Fibroblast of the aortic adventitia (primary cell): ENCODE data around the gene MECR. TPM values are rescaled to one million over a fixed set of nuclear protein-coding genes. Genes with fewer than 3 reads are reported as not detected.

ENCODE experiments used
- DNase-seq: peaks from one replicate; pipeline ENCODE4 v3.0.0-alpha.2; 2010; ENCODE audit warnings: low read depth
- H3K4me3 ChIP-seq: 2 replicates; pipeline ENCODE4 v1.5.1; 2011; ENCODE audit warnings: low read depth, mild to moderate bottlenecking, control low read depth, low read length, moderate library complexity
- CTCF ChIP-seq: IDR thresholded peaks from 2 replicates; pipeline ENCODE4 v1.5.1; 2011; ENCODE audit warnings: mild to moderate bottlenecking, low read length, control low read depth, inconsistent platforms; ENCODE audit not compliant: insufficient read depth
- total RNA-seq: library from RNA; depleted of rRNA; stranded (reverse); fragments of >200 nt; gene quantifications from 2 replicates; pipeline ENCODE4 v1.2.3, GENCODE V29; 2012; ENCODE audit warnings: low replicate concordance

MECR gene
- 17.7 and 23.1 TPM in 2 replicates for total RNA-seq

- peak; percentile 32 for TF ChIP-seq CTCF
- H3K4me3 ChIP-seq, result peak within 1 kb of the TSS; percentile 96
- peak; percentile 89 for DNase-seq
Observed at GRCh38 chr1:29230553-29231378, at the start of gene MECR. MECR (minus strand) TSS chr1:29230934; CDS start chr1:29230906, 28 bp downstream.

GRCh38 chr1:29279951-29280391, 49.2 kb upstream of the MECR start:
- TF ChIP-seq CTCF, result no peak
- peak; percentile 8 for DNase-seq
- no peak overlapping the region for H3K4me3 ChIP-seq

- H3K4me3 ChIP-seq, result no peak overlapping the region
- no peak for TF ChIP-seq CTCF
- no peak for DNase-seq
Observed at GRCh38 chr1:29279406-29279805, 48.7 kb upstream of the MECR start.

- no peak for TF ChIP-seq CTCF
- H3K4me3 ChIP-seq, result no peak overlapping the region
- DNase-seq, result no peak
Observed at GRCh38 chr1:29278124-29278523, 47.4 kb upstream of the MECR start.

GRCh38 chr1:29275435-29275834, 44.7 kb upstream of the MECR start:
- H3K4me3 ChIP-seq, result no peak overlapping the region
- no peak for TF ChIP-seq CTCF
- no peak for DNase-seq

GRCh38 chr1:29272147-29272907, 41.6 kb upstream of the MECR start:
- peak; percentile 37 for DNase-seq
- TF ChIP-seq CTCF, result no peak
- no peak overlapping the region for H3K4me3 ChIP-seq
